Natural killer cell treated with Interleukin-12 subunit alpha and Interleukin-12 subunit beta and Interleukin-15 and Interleukin-18, amount 100 ng/mL, for 72 hours (primary cell): Measurements from ENCODE around the gene NEK8. TPM values are rescaled to one million over a fixed set of nuclear protein-coding genes. Genes with fewer than 3 reads are reported as not detected.

ENCODE experiments used
- ATAC-seq, 2 donors: fragments of 150-1000 bp; cut with Tn5 transposase in 1 of 2; sonication (Bioruptor Pico), chemical (Tn5 transposase) in 1 of 2; 2 replicates each; pipeline ENCODE4 v1.10.0; 2021
- DNase-seq: peaks from one replicate; pipeline ENCODE4 v3.0.0; 2022; ENCODE audit warnings: low spot score
- H3K27ac Mint-ChIP-seq, 2 donors: 1 replicate in 1 of 2; 2 replicates in 1 of 2; pipeline ENCODE4 v1.8.0; 2022; ENCODE audit warnings: mixed read lengths in 2 of 2, mild to moderate bottlenecking in 1 of 2, moderate library complexity in 1 of 2
- H3K27me3 Mint-ChIP-seq, 2 donors: 1 replicate in 1 of 2; 2 replicates in 1 of 2; pipeline ENCODE4 v1.8.0; 2022; ENCODE audit warnings: mixed read lengths in 2 of 2
- H3K36me3 Mint-ChIP-seq: one replicate; pipeline ENCODE4 v1.8.0; 2022; ENCODE audit warnings: mixed read lengths
- H3K4me1 Mint-ChIP-seq, 2 donors: 1 replicate in 1 of 2; 2 replicates in 1 of 2; pipeline ENCODE4 v1.8.0; 2022; ENCODE audit warnings: low read depth in 2 of 2, mixed read lengths in 2 of 2, mild to moderate bottlenecking in 1 of 2
- H3K4me3 Mint-ChIP-seq: one replicate; pipeline ENCODE4 v1.8.0; 2022; ENCODE audit warnings: mixed read lengths
- H3K9me3 Mint-ChIP-seq: 2 replicates; pipeline ENCODE4 v1.8.0; 2022; ENCODE audit warnings: mixed read lengths
- total RNA-seq, 2 donors: library from RNA; stranded (reverse); gene quantifications; one replicate each; pipeline ENCODE4 v1.2.3, GENCODE V29; 2022

The NEK8 gene
- 10 to 100 TPM in 1 of 2 donors, 1 to 10 TPM in 1; 3.2 to 10.2 TPM for total RNA-seq

DNA sequence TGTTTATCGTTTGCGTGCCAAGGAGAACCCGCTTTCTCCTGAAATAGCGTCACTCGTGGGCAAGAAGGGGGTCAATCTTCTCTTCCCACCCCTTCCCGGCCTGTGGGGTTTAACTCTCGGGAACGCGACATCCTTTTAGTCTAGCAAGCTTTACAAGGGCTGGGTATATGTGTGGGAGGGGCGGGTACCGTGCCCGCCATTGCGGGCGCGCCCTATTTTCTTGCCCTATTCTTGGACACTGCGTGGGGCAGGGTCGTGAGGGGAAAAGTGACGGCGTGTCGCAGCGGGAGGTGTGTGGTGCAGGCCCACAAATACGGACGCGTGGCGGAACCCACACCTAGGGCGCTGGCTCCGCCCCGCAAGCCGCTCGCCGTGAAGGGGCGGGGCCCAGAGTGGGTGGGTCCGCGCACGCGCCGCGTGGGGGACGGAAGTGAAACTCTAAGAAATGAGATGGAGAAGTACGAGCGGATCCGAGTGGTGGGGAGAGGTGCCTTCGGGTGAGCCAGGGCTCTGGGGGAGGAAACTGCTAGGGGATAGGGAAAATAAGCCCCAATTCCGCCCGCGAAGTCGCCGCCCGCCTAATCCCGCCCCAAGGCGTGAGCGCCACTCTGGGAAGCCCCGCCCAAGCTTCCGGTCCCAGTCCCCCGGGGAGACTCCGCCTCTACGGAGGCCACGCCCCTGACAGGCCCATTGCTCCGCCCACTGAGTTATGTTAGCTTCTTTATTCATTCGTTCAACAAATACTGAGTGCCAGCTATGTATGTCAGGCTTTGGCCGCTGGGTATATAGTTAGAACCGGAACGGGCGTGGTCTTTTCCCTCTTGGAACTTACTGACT, at the start of gene NEK8:
NEK8 (plus strand) TSS at position 425 of the 837 bp plus-strand sequence; CDS start at position 451, 26 bp downstream.
- Mint-ChIP-seq H3K27me3 (no peaks in the 10 kb centered on the region), H3K36me3 (peaks cover 14% of the 10 kb centered on the region), H3K9me3 (no peaks in the 10 kb centered on the region), H3K4me1 (peaks cover 47 to 50% of the 10 kb centered on the region in 2 donors), H3K27ac (peak within 1 kb of the TSS; percentile 95 to 98), H3K4me3 (peak within 1 kb of the TSS; percentile 91)
- DNase-seq (peak; percentile 96), ATAC-seq (peak; percentile 74 to 84)

GRCh38 chr17:28682655-28683054, 45.9 kb upstream of the NEK8 start:
- Mint-ChIP-seq H3K27me3 (no peaks in the 10 kb centered on the region), H3K27ac (no peak overlapping the region), H3K9me3 (no peaks in the 10 kb centered on the region), H3K36me3 (peaks cover 19% of the 10 kb centered on the region), H3K4me3 (no peak overlapping the region), H3K4me1 (no peaks in the 10 kb centered on the region)
- ATAC-seq (no peak), DNase-seq (no peak)

GRCh38 chr17:28684963-28685362, 43.6 kb upstream of the NEK8 start:
- Mint-ChIP-seq H3K4me1 (no peaks in the 10 kb centered on the region), H3K36me3 (peaks cover 31% of the 10 kb centered on the region), H3K4me3 (no peak overlapping the region), H3K27ac (no peak overlapping the region), H3K9me3 (no peaks in the 10 kb centered on the region), H3K27me3 (no peaks in the 10 kb centered on the region)
- no peak for ATAC-seq
- DNase-seq, result no peak

- no peaks in the 10 kb centered on the region for H3K9me3 Mint-ChIP-seq
- H3K27ac Mint-ChIP-seq, result no peak overlapping the region
- ATAC-seq, result no peak
- peaks cover 32% of the 10 kb centered on the region for H3K36me3 Mint-ChIP-seq
- H3K27me3 Mint-ChIP-seq, result no peaks in the 10 kb centered on the region
- no peak overlapping the region for H3K4me3 Mint-ChIP-seq
- no peak for DNase-seq
- H3K4me1 Mint-ChIP-seq, result no peaks in the 10 kb centered on the region
These were observed 43.2 kb upstream of the NEK8 start for GRCh38 chr17:28685366-28685765.

- H3K36me3 Mint-ChIP-seq, result peaks cover 32% of the 10 kb centered on the region
- no peak for DNase-seq
- ATAC-seq, result no peak
- no peaks in the 10 kb centered on the region for H3K4me1 Mint-ChIP-seq
- H3K27me3 Mint-ChIP-seq, result no peaks in the 10 kb centered on the region
- H3K4me3 Mint-ChIP-seq, result no peak overlapping the region
- no peaks in the 10 kb centered on the region for H3K9me3 Mint-ChIP-seq
- H3K27ac Mint-ChIP-seq, result no peak overlapping the region
These were observed 42.3 kb upstream of the NEK8 start for GRCh38 chr17:28686296-28686695.

- no peak overlapping the region for H3K4me3 Mint-ChIP-seq
- no peaks in the 10 kb centered on the region for H3K4me1 Mint-ChIP-seq
- no peaks in the 10 kb centered on the region for H3K27me3 Mint-ChIP-seq
- no peaks in the 10 kb centered on the region for H3K9me3 Mint-ChIP-seq
- H3K27ac Mint-ChIP-seq, result no peak overlapping the region
- DNase-seq, result no peak
- no peak for ATAC-seq
- H3K36me3 Mint-ChIP-seq, result peaks cover 23% of the 10 kb centered on the region
These were observed 40.1 kb upstream of the NEK8 start for GRCh38 chr17:28688481-28688880.

GRCh38 chr17:28689011-28689410, 39.6 kb upstream of the NEK8 start:
- H3K4me3 Mint-ChIP-seq, result no peak overlapping the region
- no peaks in the 10 kb centered on the region for H3K9me3 Mint-ChIP-seq
- H3K27me3 Mint-ChIP-seq, result no peaks in the 10 kb centered on the region
- H3K4me1 Mint-ChIP-seq, result no peaks in the 10 kb centered on the region
- no peak for ATAC-seq
- peaks cover 28% of the 10 kb centered on the region for H3K36me3 Mint-ChIP-seq
- H3K27ac Mint-ChIP-seq, result no peak overlapping the region
- no peak for DNase-seq

GRCh38 chr17:28693869-28694268, 34.7 kb upstream of the NEK8 start:
- no peaks in the 10 kb centered on the region for H3K4me1 Mint-ChIP-seq
- no peak overlapping the region for H3K27ac Mint-ChIP-seq
- no peaks in the 10 kb centered on the region for H3K27me3 Mint-ChIP-seq
- H3K36me3 Mint-ChIP-seq, result peaks cover 23% of the 10 kb centered on the region
- DNase-seq (no peak), ATAC-seq (no peak)
- no peak overlapping the region for H3K4me3 Mint-ChIP-seq
- no peaks in the 10 kb centered on the region for H3K9me3 Mint-ChIP-seq

GRCh38 chr17:28698253-28698941, 30.2 kb upstream of the NEK8 start:
- H3K36me3 Mint-ChIP-seq, result peaks cover 25% of the 10 kb centered on the region
- ATAC-seq (no peak), DNase-seq (no peak)
- H3K27me3 Mint-ChIP-seq, result no peaks in the 10 kb centered on the region
- H3K4me1 Mint-ChIP-seq, result peaks cover 0 to 3% of the 10 kb centered on the region in 2 donors
- peak overlapping the region in 1 of 2 donors; percentile 68 for H3K27ac Mint-ChIP-seq
- no peaks in the 10 kb centered on the region for H3K9me3 Mint-ChIP-seq
- no peak overlapping the region for H3K4me3 Mint-ChIP-seq

- no peak for ATAC-seq
- Mint-ChIP-seq H3K27me3 (no peaks in the 10 kb centered on the region), H3K4me1 (peaks cover 0 to 5% of the 10 kb centered on the region in 2 donors)
These were observed 28.3 kb upstream of the NEK8 start for GRCh38 chr17:28700278-28700677.

GRCh38 chr17:28700830-28701492, 27.6 kb upstream of the NEK8 start:
- H3K4me3 Mint-ChIP-seq, result no peak overlapping the region
- H3K27me3 Mint-ChIP-seq, result no peaks in the 10 kb centered on the region
- no peak overlapping the region for H3K27ac Mint-ChIP-seq
- peaks cover 20% of the 10 kb centered on the region for H3K36me3 Mint-ChIP-seq
- DNase-seq, result no peak
- no peaks in the 10 kb centered on the region for H3K9me3 Mint-ChIP-seq
- no peak for ATAC-seq
- H3K4me1 Mint-ChIP-seq, result peaks cover 0 to 5% of the 10 kb centered on the region in 2 donors

More at GRCh38 chr17:28700278-28700677, 28.3 kb upstream of the NEK8 start:
- Mint-ChIP-seq H3K27ac (no peak overlapping the region), H3K36me3 (peaks cover 20% of the 10 kb centered on the region), H3K9me3 (no peaks in the 10 kb centered on the region), H3K4me3 (no peak overlapping the region)
- no peak for DNase-seq

GRCh38 chr17:28702026-28702751, 26.4 kb upstream of the NEK8 start:
- H3K27ac Mint-ChIP-seq, result peak overlapping the region in 1 of 2 donors; percentile 29
- no peak for ATAC-seq
- H3K9me3 Mint-ChIP-seq, result no peaks in the 10 kb centered on the region
- H3K4me3 Mint-ChIP-seq, result no peak overlapping the region
- DNase-seq, result no peak
- no peaks in the 10 kb centered on the region for H3K27me3 Mint-ChIP-seq
- peaks cover 20% of the 10 kb centered on the region for H3K36me3 Mint-ChIP-seq
- H3K4me1 Mint-ChIP-seq, result peaks cover 0 to 5% of the 10 kb centered on the region in 2 donors

GRCh38 chr17:28702752-28703150, 25.8 kb upstream of the NEK8 start:
- no peak for DNase-seq

More at GRCh38 chr17:28702752-28703150, 25.8 kb upstream of the NEK8 start:
- Mint-ChIP-seq H3K9me3 (no peaks in the 10 kb centered on the region), H3K27ac (peak overlapping the region in 1 of 2 donors; percentile 29), H3K4me1 (peaks cover 0 to 5% of the 10 kb centered on the region in 2 donors), H3K36me3 (peaks cover 20% of the 10 kb centered on the region), H3K27me3 (no peaks in the 10 kb centered on the region), H3K4me3 (no peak overlapping the region)
- no peak for ATAC-seq
